GM21717 (cell line): ENCODE data around the gene WBP11.

Experiments used
- ATAC-seq: cut with Tn5 transposase; IDR thresholded peaks from one replicate; pipeline ENCODE4 v1.9.1; 2021; ENCODE audit warnings: mild to moderate bottlenecking, moderate library complexity; ENCODE audit not compliant: unreplicated experiment

WBP11 gene

GRCh38 chr12:14803011-14803829, at the start of gene WBP11, which contains the start of gene C12orf60:
Gene WBP11, minus strand, starts transcription at chr12:14803478. Its CDS starts 2,095 bp downstream, at chr12:14801383.
Gene C12orf60, plus strand, starts transcription at chr12:14803670. Its CDS starts 19,266 bp downstream, at chr12:14822936.
- ATAC-seq, result peak; percentile 99

GRCh38 chr12:14852880-14853279, 49.6 kb upstream of the WBP11 start:
- no peak for ATAC-seq

GRCh38 chr12:14850929-14851663, 47.8 kb upstream of the WBP11 start:
- peak; percentile 82 for ATAC-seq

- ATAC-seq, result no peak
Measured at GRCh38 chr12:14849661-14850060, 46.4 kb upstream of the WBP11 start.

GRCh38 chr12:14846876-14847580, 43.8 kb upstream of the WBP11 start:
- no peak for ATAC-seq

- no peak for ATAC-seq
Measured at GRCh38 chr12:14846042-14846587, 42.8 kb upstream of the WBP11 start.

GRCh38 chr12:14845350-14845750, 42.1 kb upstream of the WBP11 start:
- ATAC-seq, result no peak

GRCh38 chr12:14844401-14844800, 41.1 kb upstream of the WBP11 start:
- no peak for ATAC-seq

GRCh38 chr12:14843425-14843887, 40.2 kb upstream of the WBP11 start, which contains the start of gene ART4:
Gene ART4, minus strand, starts transcription at chr12:14843526. Its CDS starts 413 bp downstream, at chr12:14843113.
- ATAC-seq, result no peak

- ATAC-seq, result no peak
Measured at GRCh38 chr12:14842315-14842714, 39.0 kb upstream of the WBP11 start.

- ATAC-seq, result no peak
Measured at GRCh38 chr12:14841761-14842160, 38.5 kb upstream of the WBP11 start.

- ATAC-seq, result no peak
Measured at GRCh38 chr12:14840616-14841015, 37.3 kb upstream of the WBP11 start.

- no peak for ATAC-seq
Measured at GRCh38 chr12:14839262-14839661, 36.0 kb upstream of the WBP11 start.

GRCh38 chr12:14836336-14837210, 33.3 kb upstream of the WBP11 start:
- ATAC-seq, result no peak

- ATAC-seq, result no peak
Measured at GRCh38 chr12:14834509-14834908, 31.2 kb upstream of the WBP11 start.

GRCh38 chr12:14833952-14834351, 30.7 kb upstream of the WBP11 start:
- ATAC-seq, result no peak

GRCh38 chr12:14833336-14833735, 30.1 kb upstream of the WBP11 start:
- ATAC-seq, result no peak

GRCh38 chr12:14828892-14829291, 25.6 kb upstream of the WBP11 start:
- peak; percentile 55 for ATAC-seq

- no peak for ATAC-seq
Measured at GRCh38 chr12:14827043-14827442, 23.8 kb upstream of the WBP11 start.

GRCh38 chr12:14826491-14826890, 23.2 kb upstream of the WBP11 start:
- no peak for ATAC-seq
